Measurements from ENCODE around the gene SLC8A2. TPM values are rescaled to one million over a fixed set of nuclear protein-coding genes. Genes with fewer than 3 reads are reported as not detected.

Gene SLC8A2
- polyA plus RNA-seq, 4 donors, result 0.12 to 0.92 TPM; not detected in 2

DNA sequence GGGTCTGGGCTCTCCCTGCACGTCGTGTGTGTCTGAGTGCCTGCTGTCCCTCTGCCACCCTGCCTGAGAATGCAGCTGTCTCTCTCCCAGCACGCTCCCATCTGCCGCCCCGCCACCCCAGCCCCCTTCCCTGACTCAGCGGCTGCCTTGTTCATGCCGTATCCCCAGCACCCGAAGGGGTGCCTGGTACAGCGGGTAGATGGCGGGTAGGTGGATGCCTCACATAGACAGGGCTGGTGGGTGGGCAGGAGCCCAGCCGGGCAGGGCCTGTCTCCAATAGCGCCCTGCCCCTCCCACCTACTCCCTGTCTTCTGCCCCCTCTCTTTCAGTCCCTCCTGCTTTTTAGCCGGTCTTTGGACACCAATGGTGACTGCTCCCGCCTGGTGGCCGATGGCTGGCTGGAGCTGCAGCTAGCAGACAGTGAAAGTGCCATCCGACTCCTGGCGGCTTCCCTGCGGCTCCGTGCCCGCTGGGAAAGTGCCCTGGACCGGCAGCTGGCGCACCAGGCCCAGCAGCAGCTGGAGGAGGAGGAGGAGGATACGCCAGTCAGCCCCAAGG is 92.2 kb downstream of the SLC8A2 start:
- no peaks in the 10 kb centered on the region for H3K9me3 ChIP-seq (ENCODE audit: control insufficient read depth in 2 of 2, insufficient read depth in 1 of 2, low read depth in 1 of 2, low read length in 1 of 2)
- WGBS, 3 donors, result 90 to 93% (median 92%) methylated on average over 23 of the region's 23 CpGs
- peaks cover 0 to 3% (median 0%) of the 10 kb centered on the region in 3 donors for H3K4me1 ChIP-seq (ENCODE audit: control insufficient read depth in 3 of 3, insufficient read depth in 2 of 3, low read depth in 1 of 3, low read length in 2 of 3)
- no peaks in the 10 kb centered on the region for H3K27me3 ChIP-seq (ENCODE audit: control insufficient read depth in 3 of 3, insufficient read depth in 3 of 3, low read length in 3 of 3)
- FAIRE-seq (no peak), DNase-seq (no peak)
- peaks cover 19 to 78% (median 19%) of the 10 kb centered on the region in 3 donors for H3K36me3 ChIP-seq (ENCODE audit: control insufficient read depth in 3 of 3, insufficient read depth in 2 of 3, low read depth in 1 of 3, low read length in 3 of 3)
- no peak overlapping the region for H3K27ac ChIP-seq (ENCODE audit: low read depth in 1 of 3, low read length in 2 of 3)
- no peak overlapping the region for H3K4me3 ChIP-seq (ENCODE audit: low read depth in 1 of 3, low read length in 3 of 3)

DNA sequence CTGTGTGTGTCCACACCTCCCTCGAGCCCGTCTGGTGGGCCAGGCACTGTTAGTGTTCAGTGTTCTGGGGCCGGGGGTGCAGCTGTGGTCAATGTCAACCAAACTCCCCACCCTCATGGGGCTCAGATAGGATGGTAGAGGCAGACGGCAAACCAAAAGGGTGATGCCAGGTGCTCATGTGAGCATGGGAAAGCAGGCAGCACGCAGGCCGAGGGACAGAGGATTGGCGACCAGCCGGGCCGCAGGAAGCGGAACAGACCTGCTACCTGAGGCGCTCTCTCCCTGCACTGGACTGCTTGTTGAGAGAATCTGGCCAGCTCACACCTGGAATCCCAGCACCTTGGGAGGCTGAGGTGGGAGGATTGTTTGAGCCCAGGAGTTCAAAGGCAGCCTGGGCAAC is 93.4 kb downstream of the SLC8A2 start:
- Histone ChIP-seq H3K36me3 (ENCODE audit: control insufficient read depth in 3 of 3, insufficient read depth in 2 of 3, low read depth in 1 of 3, low read length in 3 of 3) (peaks cover 23 to 89% (median 25%) of the 10 kb centered on the region in 3 donors), H3K4me1 (ENCODE audit: control insufficient read depth in 3 of 3, insufficient read depth in 2 of 3, low read depth in 1 of 3, low read length in 2 of 3) (peaks cover 0 to 3% (median 0%) of the 10 kb centered on the region in 3 donors), H3K27ac (ENCODE audit: low read depth in 1 of 3, low read length in 2 of 3) (no peak overlapping the region), H3K27me3 (ENCODE audit: control insufficient read depth in 3 of 3, insufficient read depth in 3 of 3, low read length in 3 of 3) (no peaks in the 10 kb centered on the region), H3K4me3 (ENCODE audit: low read depth in 1 of 3, low read length in 3 of 3) (no peak overlapping the region), H3K9me3 (ENCODE audit: control insufficient read depth in 2 of 2, insufficient read depth in 1 of 2, low read depth in 1 of 2, low read length in 1 of 2) (no peaks in the 10 kb centered on the region)
- 89 to 96% (median 90%) methylated on average over 11 of the region's 11 CpGs for WGBS, 3 donors
- DNase-seq (no peak), FAIRE-seq (no peak)

Other genes with a start within 250 kb of the SLC8A2 start
- gene BBC3, start 240.7 kb downstream of the SLC8A2 start, polyA plus RNA-seq, result 1 to 10 TPM; 2.9 to 9.3 (median 4.3) TPM
- 10 to 100 TPM; 12.1 to 23.0 (median 22.1) TPM for gene CCDC9, start 215.4 kb downstream of the SLC8A2 start, polyA plus RNA-seq
- 1 to 10 TPM; 5.8 to 7.3 (median 6.3) TPM for gene INAFM1, start 197.0 kb downstream of the SLC8A2 start, polyA plus RNA-seq
- gene C5AR1, start 162.0 kb downstream of the SLC8A2 start, polyA plus RNA-seq, result 1 to 10 TPM in 3 of 4 donors, under 1 TPM in 1; 0.67 to 8.6 (median 1.6) TPM
- under 1 TPM in 2 of 4 donors, not detected in 2; 0.10 to 0.91 TPM for gene C5AR2, start 139.7 kb downstream of the SLC8A2 start, polyA plus RNA-seq
- gene DHX34, start 122.6 kb downstream of the SLC8A2 start, polyA plus RNA-seq, result 10 to 100 TPM in 2 of 4 donors, 1 to 10 TPM in 2; 6.5 to 13.9 (median 9.4) TPM
- gene MEIS3, start 52.4 kb downstream of the SLC8A2 start, polyA plus RNA-seq, result 10 to 100 TPM in 1 of 4 donors, 1 to 10 TPM in 2, not detected in 1; 4.6 to 11.2 (median 4.8) TPM
- gene KPTN, start 12.3 kb upstream of the SLC8A2 start, polyA plus RNA-seq, result 10 to 100 TPM in 3 of 4 donors, 1 to 10 TPM in 1; 6.3 to 42.7 (median 27.4) TPM
- gene NAPA, start 43.2 kb upstream of the SLC8A2 start, polyA plus RNA-seq, result 100 to 1,000 TPM in 3 of 4 donors, 10 to 100 TPM in 1; 76.4 to 119 (median 107) TPM
- gene ZNF541, start 101.3 kb upstream of the SLC8A2 start, polyA plus RNA-seq, result under 1 TPM in 2 of 4 donors, not detected in 2; 0.10 to 0.30 TPM
- 10 to 100 TPM in 1 of 4 donors, 1 to 10 TPM in 3; 4.3 to 10.9 (median 8.4) TPM for gene BICRA, start 137.2 kb upstream of the SLC8A2 start, polyA plus RNA-seq
- 10 to 100 TPM in 2 of 4 donors, 1 to 10 TPM in 1, under 1 TPM in 1; 0.89 to 35.1 (median 12.4) TPM for gene EHD2, start 241.5 kb upstream of the SLC8A2 start, polyA plus RNA-seq

Data from small intestine (tissue), 7 donors.